Measurements from ENCODE around the gene ADAMTS9.
"Not testable (repeated sequence)": the region's sequence is repeated elsewhere in the genome, so short reads cannot be mapped to it uniquely, and the experiment has no call there.

ADAMTS9 gene

DNA sequence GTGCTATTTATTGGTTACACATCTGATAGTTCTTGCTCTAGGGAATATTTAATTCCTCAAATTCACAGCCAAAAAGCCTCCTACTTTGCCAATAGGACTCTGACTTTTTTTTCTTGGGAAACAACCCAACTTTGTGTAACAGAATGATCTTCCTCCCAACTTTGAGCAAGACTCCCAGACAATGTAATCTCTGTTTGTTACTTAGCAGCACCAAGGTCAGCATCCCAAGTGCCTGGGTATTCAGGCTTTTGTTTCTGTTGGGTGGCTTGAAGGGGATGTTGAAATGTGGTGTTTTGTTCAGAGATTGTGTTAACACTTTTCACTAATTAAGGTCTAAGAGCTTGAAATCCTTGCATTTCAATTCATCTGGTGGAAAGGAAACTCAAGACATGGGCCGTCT lies 115.8 kb downstream of the ADAMTS9 start:
- no peak for ATAC-seq
- no peak for DNase-seq

DNA sequence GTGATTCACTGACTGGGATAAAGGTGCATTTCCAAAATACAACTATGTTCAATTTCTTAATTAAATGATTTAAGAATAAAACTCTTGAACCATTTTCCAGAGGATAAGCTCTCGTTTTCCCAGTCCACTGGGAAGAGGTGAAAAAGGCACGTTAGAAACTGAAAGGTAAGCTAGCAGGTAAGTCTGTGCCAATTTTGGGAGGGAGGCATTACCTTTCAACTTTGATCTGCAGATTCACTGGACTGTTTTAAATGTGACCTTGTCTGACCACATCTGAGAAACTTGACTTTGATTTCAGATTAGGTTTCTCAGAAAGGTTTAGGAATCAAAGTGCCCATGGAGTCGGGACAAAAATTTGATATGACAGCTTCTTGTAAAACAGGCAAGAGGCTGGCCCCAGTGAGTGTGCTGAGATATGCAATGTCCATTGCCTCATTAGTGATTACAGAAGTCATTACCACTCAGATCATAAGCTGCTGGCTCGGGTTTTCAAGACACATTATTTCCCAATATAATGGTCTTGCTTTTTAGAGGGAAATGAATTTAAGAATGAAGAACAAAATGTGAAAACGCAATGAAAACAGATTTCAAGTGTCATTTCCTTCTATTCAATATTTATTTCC lies 118.8 kb downstream of the ADAMTS9 start:
- DNase-seq (no peak), ATAC-seq (no peak)

DNA sequence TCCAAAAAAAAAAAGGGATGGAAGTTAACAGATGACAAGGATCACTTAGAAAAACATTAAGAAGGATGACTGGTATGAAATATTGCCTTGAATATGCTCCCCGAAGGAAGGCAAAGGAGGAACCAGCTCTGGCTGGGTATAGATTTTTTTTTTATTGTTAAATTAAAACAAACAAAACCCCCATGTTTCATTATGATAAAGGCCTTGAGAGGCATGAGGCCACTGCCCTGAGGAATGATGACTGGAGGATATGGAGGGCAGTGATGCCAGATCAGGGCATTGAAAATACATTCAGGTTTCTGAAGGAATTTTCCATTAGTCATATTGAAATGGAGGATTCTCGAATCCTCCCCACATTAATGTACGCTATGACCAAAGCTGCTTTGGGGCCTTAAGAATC lies 120.9 kb downstream of the ADAMTS9 start:
- DNase-seq: no peak
- ATAC-seq: no peak

DNA sequence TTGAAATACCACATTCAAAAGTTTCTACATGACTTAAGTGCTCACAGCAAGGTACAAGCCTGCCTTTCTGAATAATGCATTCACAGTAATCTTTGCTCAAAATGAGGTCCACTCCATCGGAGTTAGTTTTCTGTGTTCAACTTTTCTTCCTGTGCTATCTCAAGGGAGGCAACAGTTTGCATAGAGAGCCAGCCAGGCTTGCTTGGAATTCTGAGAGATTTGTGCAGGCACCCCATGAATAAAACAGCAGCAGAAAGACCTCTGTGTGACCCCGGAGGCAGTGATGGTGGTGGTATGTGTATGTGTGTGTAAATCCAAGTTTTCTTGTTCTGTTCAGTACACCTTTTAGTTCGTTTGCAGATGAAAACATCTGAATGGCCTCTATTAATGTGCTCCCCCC lies 124.0 kb downstream of the ADAMTS9 start:
- DNase-seq: no peak

DNA sequence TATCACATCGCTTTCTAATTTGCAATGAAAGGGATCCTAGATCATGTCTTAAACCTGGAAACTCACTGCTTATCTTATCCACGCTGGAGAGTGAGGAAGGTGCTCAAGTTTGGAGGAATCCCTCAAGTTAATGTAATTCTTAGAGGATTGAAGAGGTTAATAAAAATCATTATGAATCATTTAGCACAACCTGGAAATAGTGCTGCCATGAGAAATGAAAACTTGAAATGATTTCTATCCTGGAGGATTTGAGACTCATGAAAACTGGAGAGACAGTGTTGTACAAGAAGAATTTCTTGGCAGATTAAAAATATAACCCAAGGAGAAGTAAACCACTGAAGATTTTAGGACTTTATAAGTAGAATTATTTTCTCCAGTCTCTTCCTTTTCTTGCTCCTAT lies 125.9 kb downstream of the ADAMTS9 start:
- ATAC-seq (no peak), DNase-seq (no peak)

More for the DNA sequence above, 124.0 kb downstream of the ADAMTS9 start:
- no peak for ATAC-seq

DNA sequence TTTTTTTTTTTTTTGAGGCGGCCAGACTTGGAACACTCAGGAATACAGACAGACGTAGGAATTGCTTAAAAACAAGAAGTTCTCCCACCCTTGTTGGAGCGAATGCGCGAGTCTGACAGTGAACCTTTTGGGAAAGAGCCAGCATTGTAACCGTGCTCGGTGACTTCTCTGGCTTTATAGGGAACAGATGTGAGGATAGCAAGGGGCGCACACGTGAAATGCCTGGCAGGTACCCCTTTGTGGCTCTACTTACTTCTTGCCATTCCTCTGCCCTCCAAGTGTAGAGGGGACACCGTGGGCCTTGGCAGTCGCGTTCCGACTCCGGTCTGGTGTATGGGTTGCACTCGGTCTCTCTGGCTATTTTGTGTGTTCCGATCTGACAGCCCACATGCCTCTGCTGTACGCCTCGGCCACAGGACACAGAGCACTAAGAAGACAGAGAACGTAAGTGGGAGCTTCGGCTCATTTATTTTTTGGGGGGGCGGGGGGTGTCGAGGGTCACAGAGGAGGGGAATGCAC lies 126.4 kb downstream of the ADAMTS9 start:
- no peak for DNase-seq
- ATAC-seq: no peak

DNA sequence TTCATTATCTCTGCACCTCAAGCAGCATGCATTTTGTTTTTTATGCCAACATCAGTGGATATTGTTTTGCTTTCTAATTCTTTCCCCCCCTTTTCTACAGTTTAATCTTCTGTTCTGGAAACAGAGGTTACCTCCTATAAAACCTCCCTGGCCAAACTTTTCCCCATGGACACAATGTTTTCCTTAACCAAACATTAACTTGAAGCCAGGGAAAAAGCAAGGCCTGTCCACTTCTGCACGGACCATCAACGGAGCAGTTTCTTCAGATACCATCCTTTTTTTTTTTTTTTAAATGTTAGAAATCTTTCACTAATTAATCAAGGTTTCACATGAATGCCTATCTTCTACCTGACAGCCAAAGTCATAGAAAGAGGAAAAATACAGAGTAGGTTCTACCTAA lies 127.0 kb downstream of the ADAMTS9 start:
- ATAC-seq: no peak
- DNase-seq: no peak

DNA sequence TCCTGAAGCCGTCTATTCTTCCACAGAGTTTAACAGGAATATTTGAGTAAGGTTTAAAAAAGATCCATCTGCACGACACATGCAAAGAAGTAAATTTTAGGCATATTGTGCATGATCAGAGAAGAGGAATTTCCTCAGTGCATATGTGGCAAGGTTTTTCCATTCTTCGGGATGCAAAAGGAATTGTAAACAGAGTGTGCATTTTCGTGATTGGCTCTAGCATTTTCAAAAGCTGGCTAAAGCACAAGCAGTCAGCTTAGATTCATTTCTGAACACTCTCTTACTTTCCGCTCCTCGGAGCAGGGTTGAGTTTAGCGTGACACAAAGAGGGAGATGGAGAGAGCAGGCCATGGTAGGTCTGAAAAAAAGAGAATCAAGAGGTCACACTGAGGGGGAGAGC lies 128.2 kb downstream of the ADAMTS9 start:
- DNase-seq (no peak), ATAC-seq (no peak)

DNA sequence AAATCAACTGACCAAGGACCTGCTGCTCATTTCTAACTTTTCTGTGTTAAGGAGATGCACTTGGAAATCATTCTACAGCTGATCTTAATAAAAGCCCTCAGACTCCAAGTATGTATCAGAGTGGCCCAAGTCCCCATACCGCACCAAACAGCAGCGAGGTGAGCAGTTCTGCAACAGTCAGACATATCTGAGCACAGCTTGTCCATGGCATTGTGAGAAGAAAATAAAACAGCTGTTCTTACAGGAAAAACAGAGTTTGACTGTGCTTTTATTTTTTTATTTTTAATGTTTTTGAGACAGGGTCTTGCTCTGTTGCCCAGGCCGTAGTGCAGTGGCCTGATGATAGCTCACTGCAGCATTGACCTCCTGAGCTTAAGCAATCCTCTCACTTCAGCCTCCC lies 131.8 kb downstream of the ADAMTS9 start:
- DNase-seq: no peak
- ATAC-seq: no peak

DNA sequence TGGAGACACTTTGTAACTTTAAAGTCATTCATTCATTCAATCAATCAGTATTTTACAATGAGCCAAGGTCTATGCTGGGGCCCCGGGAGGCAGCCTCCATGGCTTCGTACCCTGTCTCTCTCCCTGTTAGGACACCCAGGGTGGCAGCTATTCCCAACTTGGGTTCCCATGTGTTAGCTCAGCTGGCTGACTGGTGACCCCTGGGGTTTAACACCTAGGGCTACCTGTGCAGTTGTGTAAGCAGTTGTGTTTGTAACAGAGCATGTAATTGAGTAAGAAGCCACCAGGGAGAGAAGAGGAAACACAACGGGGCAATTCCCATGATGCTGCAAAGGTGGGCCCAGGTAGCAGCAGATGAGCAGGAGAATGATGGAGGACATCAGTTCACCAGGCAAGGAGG lies 132.4 kb downstream of the ADAMTS9 start:
- no peak for DNase-seq
- no peak for ATAC-seq

DNA sequence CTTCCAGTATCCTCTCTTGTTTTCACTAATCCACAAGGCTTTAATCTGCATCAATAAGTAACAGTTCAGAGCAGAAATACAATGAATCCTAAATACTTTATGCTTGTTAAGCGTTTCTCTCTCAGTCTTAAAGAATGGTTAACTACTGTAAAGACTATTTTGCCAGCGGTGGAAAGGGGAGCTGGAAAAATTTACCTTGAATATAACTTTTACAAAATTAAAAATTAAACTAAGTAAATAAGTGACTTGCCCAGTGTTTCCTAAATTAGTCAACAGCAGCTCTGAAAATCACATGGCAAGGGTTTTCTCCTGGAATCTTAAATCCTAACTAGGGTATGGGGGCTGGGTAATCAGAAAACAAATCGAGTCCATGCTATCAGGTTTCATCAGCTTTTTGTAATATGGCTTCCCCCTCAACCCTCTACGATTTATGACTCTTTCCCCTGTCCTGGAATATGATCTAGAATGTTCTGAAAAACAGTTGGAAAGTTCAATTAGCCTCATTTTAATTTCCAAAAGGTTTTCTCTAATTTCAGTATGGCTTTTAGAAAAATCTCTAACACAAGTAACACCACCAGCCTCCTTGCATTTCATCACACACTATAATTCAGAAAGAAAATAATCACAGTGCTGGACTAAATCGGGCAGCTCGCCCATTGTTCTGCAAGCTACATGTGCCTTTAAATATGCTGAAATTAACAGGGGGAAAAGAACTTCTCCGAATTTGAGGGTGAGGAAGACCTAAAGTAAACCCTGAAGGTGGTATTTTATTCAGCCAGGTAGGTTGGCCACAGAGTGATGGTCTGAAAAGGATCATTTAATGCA lies 133.5 kb downstream of the ADAMTS9 start:
- no peak for ATAC-seq
- no peak for DNase-seq

DNA sequence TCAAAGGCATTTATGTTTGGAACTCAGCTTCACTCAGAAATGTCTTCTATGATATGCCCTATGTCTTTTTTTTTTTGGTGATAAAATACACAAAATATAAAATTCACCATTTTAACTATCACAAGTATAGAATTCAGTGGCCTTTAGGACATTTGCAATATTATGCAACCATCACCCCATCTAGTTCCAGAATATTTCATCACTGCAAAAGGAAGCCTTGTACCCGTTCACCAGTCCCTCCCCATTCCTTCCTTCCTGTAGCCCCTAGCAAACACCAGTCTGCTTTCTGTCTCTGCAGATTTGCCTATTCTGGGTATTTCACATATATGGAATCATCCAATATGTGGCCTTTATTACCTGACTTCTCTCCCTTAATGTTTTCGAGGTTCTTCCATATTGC lies 134.8 kb downstream of the ADAMTS9 start:
- ATAC-seq (no peak), DNase-seq (no peak)

DNA sequence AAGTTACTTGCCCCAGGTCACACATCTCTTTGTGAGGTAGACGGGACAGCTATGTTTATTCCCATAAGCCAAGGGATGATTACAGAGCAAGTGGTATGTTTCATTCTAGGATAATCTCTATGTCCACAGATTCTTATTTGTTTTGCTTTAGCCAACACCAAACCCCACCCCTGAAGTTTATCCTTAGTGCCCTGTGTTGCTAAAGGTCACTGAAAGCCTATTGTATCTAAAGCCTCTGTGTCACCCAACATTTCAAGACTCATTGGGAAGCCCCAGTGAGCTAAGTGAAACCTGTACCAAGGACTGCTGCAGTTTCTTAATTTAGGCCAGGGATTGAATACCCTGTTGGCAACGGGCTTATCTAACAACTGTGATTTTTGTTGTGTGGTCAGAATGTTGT lies 135.6 kb downstream of the ADAMTS9 start:
- DNase-seq (no peak), ATAC-seq (no peak)

DNA sequence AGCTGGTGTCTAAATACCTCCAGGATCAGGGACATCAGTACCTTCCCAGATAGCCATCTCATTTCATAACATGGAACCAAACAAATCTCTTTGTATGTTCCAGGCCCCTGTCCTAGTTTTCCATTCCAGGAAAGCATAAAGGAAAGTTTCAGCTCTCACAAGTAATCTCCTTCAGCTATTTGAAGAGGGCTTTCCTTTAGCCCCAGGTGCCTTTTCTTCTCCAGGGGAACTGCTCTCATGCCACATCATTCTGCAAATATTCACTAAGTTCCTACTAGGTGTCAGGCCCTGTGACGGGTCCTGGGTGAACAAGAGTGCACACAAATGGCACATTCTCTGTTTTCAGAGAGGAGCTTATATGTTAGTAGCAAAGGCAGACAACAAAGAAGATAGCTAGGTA lies 136.1 kb downstream of the ADAMTS9 start:
- no peak for DNase-seq
- no peak for ATAC-seq

DNA sequence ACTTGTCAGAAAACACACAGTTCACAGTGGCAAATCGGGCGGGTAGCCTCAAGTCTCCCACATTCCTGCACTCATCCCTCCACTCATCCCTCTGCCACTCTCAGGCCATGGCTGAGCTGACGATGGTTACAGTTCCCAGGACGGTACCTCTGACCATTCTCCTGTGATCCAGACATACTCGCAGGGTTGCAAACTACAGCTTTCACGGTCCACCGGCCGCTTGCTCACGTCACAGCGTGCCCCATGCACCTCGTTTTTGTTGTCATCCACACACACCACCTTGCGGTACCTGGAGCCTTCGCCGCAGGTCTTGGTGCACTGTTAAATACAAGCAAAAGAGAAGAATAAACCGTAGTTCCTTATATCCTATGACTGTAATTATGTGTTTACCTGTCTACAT lies 137.1 kb downstream of the ADAMTS9 start:
- DNase-seq (no peak), ATAC-seq (no peak)

DNA sequence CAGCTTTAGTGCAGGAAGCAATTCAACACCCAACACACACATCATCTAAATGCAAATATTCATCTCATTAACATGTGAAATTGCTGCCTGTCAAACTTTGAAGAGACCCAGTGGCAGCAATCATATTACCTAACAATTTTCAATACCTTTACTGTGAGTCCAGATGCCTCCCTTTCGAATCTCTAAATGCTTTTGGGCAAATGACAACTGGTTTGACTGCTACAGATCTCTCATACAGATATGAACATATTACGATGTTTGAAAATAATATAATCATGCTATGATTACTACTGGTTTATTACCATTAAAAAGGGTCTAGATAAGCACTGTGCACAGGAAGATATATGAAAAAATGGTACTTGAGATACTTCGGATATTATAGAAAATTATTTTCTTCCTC lies 137.9 kb downstream of the ADAMTS9 start:
- ATAC-seq (no peak), DNase-seq (no peak)

DNA sequence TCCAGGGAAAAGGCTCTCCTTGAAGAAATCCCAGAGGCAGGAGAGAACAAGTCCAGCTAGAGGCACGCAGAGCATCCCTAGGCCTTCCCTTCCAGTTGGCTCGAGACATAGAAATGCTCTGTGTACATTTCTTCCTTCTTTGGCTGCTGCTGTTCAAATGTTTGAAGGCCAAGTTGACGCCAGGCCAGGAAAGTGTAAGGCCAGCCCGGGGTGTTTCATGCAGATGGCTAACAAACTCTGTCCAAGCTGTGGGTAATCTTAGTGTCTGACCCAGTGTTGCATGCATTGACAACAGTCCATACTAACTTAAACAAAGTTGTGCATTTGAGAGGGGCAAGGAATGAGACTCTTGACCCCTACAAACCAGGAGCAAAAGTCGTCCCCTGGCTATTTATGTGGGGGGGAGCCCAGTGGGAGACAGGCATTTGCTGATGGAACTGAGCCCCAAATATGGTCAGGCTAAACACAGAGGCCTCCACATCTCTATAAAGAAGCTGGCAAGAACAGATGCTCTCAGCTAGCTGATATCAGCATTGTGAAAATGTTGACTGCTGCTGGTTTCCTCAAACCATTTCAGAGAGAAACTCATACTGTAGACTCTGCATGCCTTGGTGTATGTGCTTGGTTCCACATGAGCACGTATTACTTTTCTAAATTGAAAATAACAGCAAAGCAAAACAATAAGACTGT lies 139.5 kb downstream of the ADAMTS9 start:
- DNase-seq: no peak
- no peak for ATAC-seq

DNA sequence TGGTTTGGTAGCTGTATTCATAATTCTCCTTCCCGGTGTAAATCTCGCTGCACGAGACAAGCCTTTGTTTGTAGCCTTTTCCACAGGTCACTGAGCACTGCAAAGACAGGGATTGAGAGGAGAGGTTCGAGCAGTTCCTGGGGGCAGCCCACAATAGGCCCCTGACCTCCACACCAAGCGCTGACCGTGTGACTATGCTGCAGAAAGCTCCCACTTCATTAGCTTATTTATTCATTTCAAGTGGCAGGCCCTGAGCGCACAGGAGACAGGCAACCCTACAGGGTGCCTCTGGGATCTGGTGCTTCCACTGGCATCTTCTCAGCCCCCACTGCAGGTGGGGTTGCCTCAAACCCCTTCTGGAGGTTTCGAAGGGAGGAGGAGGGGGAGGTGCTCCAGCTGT lies 140.9 kb downstream of the ADAMTS9 start:
- ATAC-seq (no peak), DNase-seq (no peak)

DNA sequence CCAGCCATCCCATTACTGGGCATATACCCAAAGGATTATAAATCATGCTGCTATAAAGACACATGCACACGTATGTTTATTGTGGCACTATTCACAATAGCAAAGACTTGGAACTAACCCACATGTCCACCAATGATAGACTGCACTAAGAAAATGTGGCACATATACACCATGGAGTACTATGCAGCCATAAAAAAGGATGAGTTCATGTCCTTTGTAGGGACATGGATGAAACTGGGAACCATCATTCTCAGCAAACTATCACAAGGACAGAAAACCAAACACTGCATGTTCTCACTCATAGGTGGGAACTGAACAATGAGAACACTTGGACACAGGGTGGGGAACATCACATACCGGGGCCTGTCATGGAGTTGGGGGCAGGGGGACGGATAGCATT lies 142.6 kb downstream of the ADAMTS9 start:
- DNase-seq, ATAC-seq: not testable (repeated sequence)

DNA sequence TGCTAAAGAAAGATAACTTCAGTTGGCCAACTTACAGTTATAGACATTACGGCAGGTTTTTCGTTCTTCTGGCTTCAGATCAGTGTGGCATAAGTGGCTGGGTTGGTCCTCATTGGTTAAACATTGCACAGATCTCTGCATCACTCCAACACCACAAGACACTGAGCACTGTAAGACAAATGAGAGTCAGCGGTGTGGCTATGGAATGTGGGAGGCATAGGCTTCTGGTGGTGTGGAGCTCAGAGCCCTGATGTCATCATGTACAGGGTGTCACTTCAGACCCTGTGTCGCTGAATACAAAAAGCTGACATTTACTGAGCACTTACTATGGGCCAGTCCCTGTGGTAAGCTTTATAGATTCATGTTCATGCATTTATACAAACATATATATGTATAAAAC lies 146.0 kb downstream of the ADAMTS9 start:
- no peak for DNase-seq
- no peak for ATAC-seq

DNA sequence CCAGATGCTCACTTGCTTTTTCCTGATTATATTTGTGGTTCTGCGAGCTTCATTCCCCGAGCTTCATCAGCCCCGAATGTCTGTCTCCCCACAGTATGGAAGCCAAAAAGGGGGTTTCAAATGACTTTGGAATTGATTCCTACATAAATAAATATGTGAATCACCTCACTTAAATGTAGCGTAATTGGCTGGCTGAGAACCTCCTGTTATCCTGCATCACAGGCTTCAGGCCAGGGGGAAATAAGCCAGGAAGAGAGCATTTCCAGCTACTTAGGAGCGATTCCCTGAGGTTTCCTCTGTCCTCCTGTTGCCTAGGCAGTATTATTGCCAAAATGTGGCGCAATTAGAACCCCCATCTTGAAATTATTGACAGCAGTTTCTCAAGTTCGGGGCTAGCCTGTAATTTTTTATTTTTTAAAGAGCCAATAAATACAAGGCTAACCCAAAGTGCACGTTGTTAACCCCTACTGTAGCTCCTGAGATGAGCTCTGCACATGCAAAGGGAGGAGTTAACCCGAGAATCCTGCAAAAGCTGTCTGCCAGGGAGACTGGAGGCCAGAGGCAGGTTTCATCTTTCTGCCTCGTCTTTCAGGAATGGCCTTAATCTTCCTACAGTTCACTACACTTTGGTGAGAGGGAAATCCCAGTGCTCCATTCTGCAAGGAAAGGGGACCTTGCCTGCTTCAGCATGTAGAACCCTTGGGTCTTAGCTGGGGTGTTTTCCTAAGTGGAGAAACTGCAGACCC lies 148.2 kb downstream of the ADAMTS9 start:
- ATAC-seq: no peak
- no peak for DNase-seq

DNA sequence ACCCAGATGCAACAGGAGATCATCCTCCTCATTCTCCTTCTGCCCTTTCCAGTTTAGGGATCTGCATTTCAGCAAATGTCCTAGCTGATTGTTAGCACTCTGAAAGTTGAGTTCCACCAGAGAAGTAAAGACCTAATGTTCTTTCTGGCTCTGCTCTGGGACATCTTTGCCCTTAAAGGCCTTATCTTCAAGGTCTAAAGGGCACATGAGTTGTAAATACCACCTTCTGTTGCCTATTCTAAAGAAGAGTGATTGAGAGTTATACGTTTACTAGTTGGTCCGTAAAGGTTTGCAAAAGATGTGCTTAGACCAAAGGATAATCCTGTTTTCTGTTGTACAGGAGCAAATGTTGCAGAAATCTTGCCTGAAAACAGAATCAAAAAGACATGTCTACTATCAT lies 151.6 kb downstream of the ADAMTS9 start:
- ATAC-seq: no peak
- no peak for DNase-seq
